ENCODE measurements around the gene KHDC3L.

DNA sequence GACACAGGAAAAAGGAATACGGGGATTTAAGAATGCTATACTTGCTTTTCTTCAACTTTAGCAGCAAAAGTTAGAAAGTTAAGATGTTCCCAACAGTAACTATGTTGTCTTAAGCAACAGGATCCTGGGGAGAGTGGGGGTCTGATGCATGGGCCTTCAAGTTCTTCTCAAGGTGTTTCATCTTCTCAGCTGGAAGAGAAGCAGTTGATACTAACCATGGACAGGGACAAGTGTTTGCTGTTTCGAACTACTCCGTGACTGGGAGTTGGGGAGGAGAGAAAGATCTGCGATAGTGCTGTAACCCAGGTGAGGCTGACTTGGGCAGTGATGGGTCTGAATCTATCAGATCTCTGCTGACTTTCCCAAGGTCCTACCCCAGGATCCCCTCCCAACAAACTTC lies 6.2 kb downstream of the KHDC3L start:
- TF ChIP-seq POLR2AphosphoS5 (IDR thresholded peaks at IDR 0.05; ENCODE audit: low read depth, low read length) (no peak), SIN3A (IDR thresholded peaks at IDR 0.05; ENCODE audit: borderline replicate concordance, insufficient read depth, low read depth, low read length) (no peak), CTCF (IDR thresholded peaks at IDR 0.05) (no peak)

Measured in Panc1 (cell line).